GM10248 (cell line): ENCODE measurements around the gene NUP62.

Experiments
- CTCF ChIA-PET: fragments of 300-600 bp; sonication (Branson Sonifier 250); formaldehyde crosslinking; extraction: SDS; loops from one replicate; lab custom pipeline; 2021; ENCODE audit warnings: antibody characterized with exemption; lab: Yijun Ruan, JAX
- POLR2A ChIA-PET: fragments of 350-650 bp; sonication (Branson Sonifier 250); formaldehyde crosslinking; extraction: SDS; loops from one replicate; lab custom pipeline; 2020; ENCODE audit warnings: antibody characterized with exemption; lab: Yijun Ruan, JAX
- DNase-seq: peaks from one replicate; pipeline ENCODE4 v3.0.0; 2012; ENCODE audit errors: extremely low spot score
- CTCF ChIP-seq: IDR thresholded peaks from 2 replicates; pipeline ENCODE4 v1.5.1; 2012; ENCODE audit warnings: mild to moderate bottlenecking, low read depth; ENCODE audit errors: extremely low read depth, missing control alignments, control extremely low read depth

The NUP62 gene

GRCh38 chr19:49864890-49865289, 64.4 kb downstream of the NUP62 start:
- ChIA-PET POLR2A (no interaction called here), CTCF (no interaction called here)
- TF ChIP-seq CTCF, result no peak
- no peak for DNase-seq

- POLR2A ChIA-PET, result no interaction called here
Observed at GRCh38 chr19:49863935-49864320, 65.4 kb downstream of the NUP62 start.

GRCh38 chr19:49863254-49863934, 65.9 kb downstream of the NUP62 start:
- no peak for TF ChIP-seq CTCF
- no peak for DNase-seq
- ChIA-PET POLR2A (no interaction called here), CTCF (interaction anchor here (1.1 kb wide), 1 partner anchor 13 kb away, joined by 3 read pairs; no protein-coding TSS in a partner anchor)

More at GRCh38 chr19:49863935-49864320, 65.4 kb downstream of the NUP62 start:
- CTCF ChIA-PET, result interaction anchor here (1.1 kb wide), 1 partner anchor 13 kb away, joined by 3 read pairs; no protein-coding TSS in a partner anchor
- DNase-seq, result no peak
- no peak for TF ChIP-seq CTCF

- POLR2A ChIA-PET, result interaction anchor here (0.5 kb wide), 1 partner anchor 15 kb away, joined by 3 read pairs; the partner anchor contains the start of genes AKT1S1 and TBC1D17
- TF ChIP-seq CTCF, result peak; percentile 6
- DNase-seq, result no peak
- CTCF ChIA-PET, result interaction anchor here (0.9 to 1.1 kb wide), 2 partner anchors 12 kb away, joined by 3 read pairs; partner anchors contain the start of gene PTOV1
Observed at GRCh38 chr19:49862391-49863253, 66.7 kb downstream of the NUP62 start.

- TF ChIP-seq CTCF, result no peak
- ChIA-PET CTCF (interaction anchor here (0.9 kb wide), 1 partner anchor 11 kb away, joined by 3 read pairs; the partner anchor contains the start of gene PTOV1), POLR2A (interaction anchor here (0.5 kb wide), 1 partner anchor 16 kb away, joined by 3 read pairs; the partner anchor contains the start of genes AKT1S1 and TBC1D17)
- no peak for DNase-seq
Observed at GRCh38 chr19:49861541-49862378, 67.5 kb downstream of the NUP62 start.
